Stimulated activated CD4-positive, alpha-beta T cell treated with anti-CD3 and anti-CD28 coated beads, Interleukin-12 subunit alpha, Interleukin-12 subunit beta, amount 100 ng/mL, for 24 hours (primary cell): ENCODE results near the gene NODAL.
"Not testable (repeated sequence)": the region's sequence is repeated elsewhere in the genome, so short reads cannot be mapped to it uniquely, and the experiment has no call there.

ENCODE experiments used
- DNase-seq, 2 experiments: peaks; one replicate each; pipeline ENCODE4 v3.0.0-alpha.2; 2020; ENCODE audit warnings: low read depth in 2 of 2

Gene NODAL

DNA sequence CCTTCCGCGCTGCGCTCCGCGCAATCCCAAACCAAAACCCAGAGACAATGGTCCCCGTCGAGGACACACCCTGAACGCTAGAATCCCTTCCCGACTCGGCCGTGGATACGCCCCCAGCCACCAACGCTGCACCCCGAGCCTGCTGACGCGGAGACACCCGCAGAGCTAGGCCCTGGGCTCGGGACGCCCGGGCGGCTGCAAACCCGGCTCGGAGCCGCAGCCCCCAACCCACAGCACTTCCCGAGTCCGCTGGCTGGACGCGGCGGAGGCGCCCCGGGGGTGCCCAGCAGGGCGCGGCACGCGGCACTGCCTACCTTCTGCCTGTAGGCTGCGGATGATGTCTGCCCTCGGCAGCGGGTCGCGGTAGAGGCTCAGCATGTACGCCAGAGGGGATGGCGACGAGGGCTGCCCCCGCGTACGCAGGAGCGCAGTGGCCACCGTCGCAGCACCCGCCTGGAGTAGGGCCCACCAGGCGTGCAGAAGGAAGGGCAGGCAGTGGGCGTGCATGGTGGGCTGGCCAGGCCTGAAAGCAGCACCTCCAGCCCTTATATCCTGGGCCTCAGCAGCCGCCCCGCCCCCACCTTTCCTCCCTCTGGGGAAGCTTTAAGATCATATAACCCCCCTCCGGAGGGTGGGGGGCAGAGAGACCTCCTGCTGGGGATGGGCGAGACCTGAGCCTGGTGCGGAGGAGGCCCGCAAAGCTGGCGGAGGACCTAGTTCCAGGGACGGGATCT, at the start of gene NODAL:
TSS of gene NODAL (minus strand) at position 521 of the 734 bp plus-strand sequence. CDS start at position 507, 14 bp downstream.
- DNase-seq = no peak

GRCh38 chr10:70490142-70490541, 48.7 kb upstream of the NODAL start:
- DNase-seq = no peak

- DNase-seq = no peak
These were observed 46.3 kb upstream of the NODAL start for GRCh38 chr10:70487824-70488223.

DNA sequence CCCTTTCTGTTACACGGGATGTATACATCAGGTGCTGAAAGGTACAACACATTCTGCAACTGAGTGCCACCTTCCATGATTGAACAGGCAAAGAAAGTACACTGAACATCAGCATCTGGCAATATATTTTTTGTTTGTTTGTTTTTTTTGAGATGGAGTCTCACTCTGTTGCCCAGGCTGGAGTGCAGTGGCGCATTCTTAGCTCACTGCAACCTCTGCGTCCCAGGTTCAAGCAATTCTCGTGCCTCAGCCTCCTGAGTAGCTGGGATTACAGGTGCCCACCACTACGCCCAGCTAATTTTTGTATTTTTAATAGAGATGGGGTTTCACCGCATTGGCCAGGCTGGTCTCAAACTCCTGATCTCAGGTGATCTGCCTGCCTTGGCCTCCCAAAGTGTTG, 42.4 kb upstream of the NODAL start:
- DNase-seq = not testable (repeated sequence)

- DNase-seq = no peak
These were observed 41.7 kb upstream of the NODAL start for GRCh38 chr10:70482982-70483760.

- no peak for DNase-seq
These were observed 40.5 kb upstream of the NODAL start for GRCh38 chr10:70481831-70482530.

DNA sequence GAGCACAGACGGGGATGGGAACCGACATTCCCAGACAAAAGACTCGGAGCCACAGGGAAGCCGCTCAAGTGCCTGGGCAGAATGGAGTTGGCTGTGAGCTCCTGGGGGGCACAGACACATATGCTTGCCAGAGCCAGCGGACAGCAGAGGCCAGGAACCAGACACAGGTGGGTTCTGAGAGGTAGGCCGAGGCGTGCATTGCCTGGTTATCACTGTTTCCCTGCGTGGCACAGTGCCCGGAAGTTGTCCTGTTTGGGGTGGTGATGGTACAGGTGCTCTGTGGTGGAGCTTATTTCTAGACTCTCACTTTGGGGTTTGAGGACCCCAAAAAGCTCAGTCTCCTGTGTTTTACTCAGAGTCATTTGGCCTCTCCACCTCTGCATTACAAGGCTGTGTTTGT, 39.6 kb upstream of the NODAL start:
- DNase-seq = no peak

DNA sequence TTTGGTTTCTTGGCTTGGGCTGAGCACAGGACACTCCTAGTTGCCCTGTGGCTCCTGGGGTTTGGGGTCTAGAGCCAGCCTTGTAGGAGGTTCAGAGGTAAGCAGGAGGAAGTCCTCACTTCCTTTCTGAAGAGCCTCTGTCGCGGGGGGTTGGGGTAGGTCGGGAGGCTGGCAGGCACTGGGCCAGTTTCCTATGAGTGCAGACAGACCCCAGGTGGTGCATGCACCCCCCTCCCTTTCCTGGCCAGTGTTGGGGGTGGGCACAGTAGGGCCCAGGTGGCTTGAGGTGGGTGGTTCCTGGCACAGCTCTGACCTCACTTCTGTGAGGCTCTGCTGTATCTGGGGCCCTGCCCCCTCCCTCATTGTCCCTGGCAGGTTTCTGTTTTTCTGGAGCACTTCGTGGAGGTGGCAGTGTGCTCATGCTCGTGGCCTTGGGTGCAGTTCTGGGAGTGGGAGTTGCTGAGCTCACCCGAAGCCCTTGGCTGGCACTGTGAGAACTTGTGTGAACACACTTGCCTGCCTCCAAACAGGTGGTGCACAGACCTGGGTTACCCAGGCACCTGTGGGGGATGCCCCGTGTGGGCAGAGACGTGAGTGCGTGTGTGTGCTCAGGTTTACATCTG, 38.9 kb upstream of the NODAL start:
- DNase-seq = no peak

DNA sequence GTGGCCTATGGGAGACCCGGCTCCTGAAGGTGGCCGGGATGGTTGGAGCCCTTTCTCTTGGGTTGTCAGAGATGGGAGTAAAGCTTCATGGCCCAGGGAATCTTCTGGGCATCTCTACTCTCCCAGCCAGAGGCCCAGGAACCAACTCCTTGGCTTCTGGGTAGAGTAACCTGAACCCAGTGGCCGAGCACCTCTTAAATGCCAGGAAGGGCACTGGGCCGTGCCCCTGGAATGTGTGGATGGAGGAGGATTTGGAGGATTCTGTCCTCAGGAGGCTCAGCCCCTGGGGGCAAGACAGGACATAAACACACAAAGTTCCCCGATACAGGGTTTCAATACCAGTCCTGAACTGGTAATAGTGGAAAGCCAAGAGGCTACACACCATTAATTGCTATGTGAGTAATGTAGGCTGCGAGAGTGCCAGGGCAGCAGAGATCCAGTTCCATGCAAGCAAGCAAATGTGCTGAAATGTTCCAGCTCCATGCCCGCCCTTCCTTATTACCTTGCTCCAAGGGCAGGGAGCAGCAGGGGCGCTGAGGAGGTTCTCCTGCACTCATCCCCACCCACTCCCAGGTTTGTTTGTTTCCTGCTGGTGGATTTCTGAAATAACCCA, 38.3 kb upstream of the NODAL start:
- no peak for DNase-seq

GRCh38 chr10:70479165-70479581, 37.7 kb upstream of the NODAL start:
- DNase-seq = no peak

GRCh38 chr10:70478191-70479164, 37.0 kb upstream of the NODAL start, which contains the start of gene PALD1:
Gene PALD1 (plus strand): TSS chr10:70478767. CDS start chr10:70525952, 47,185 bp downstream.
- peak in 1 of 2 experiments; percentile 37 for DNase-seq

DNA sequence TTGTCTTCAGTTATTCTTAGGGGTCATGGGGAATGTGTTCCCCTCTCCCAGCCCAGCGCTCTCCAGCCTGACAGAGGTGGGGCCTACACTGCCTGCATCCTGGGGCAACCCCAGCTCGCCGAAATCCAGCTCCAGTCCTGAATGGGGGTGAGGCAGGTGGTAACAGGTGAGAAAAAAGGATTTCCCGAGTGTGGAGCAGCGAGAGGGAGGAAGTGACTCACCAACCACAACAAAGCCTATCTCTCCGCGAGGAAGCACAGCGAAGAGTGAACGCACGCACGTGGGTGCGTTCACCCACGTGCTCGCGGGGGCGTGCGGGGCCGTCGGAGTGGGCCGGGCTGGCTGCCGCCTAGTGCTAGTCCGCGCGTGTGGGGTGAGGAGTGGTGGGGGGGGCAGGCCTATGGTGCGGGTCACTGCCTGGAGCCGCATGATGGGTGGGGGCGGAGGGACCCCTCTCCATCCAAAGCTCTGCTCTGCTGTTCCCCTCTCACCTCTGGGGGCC, 36.2 kb upstream of the NODAL start:
- DNase-seq = peak; percentile 61 to 68

- no peak for DNase-seq
These were observed 35.0 kb upstream of the NODAL start for GRCh38 chr10:70476249-70477035.

DNA sequence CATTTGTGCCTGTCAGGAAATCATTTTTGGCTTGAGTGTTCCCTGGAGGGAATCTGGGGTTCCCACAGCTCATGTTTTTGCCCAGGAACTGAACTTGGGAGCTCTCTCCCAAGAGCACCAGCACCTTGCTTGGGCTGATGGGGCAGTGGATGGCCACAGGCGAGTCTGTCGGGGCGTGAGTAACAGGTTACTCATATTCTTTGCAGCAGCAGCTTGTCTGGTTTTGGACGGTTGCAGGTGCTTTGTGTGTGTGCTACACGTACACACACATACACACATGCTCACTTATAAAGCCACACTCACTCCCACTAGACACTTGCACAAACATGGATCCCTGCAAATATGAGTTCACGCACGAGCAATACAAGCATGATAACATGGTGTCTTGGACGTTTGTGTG, 34.2 kb upstream of the NODAL start:
- DNase-seq = no peak

GRCh38 chr10:70474780-70475179, 33.3 kb upstream of the NODAL start:
- no peak for DNase-seq

DNA sequence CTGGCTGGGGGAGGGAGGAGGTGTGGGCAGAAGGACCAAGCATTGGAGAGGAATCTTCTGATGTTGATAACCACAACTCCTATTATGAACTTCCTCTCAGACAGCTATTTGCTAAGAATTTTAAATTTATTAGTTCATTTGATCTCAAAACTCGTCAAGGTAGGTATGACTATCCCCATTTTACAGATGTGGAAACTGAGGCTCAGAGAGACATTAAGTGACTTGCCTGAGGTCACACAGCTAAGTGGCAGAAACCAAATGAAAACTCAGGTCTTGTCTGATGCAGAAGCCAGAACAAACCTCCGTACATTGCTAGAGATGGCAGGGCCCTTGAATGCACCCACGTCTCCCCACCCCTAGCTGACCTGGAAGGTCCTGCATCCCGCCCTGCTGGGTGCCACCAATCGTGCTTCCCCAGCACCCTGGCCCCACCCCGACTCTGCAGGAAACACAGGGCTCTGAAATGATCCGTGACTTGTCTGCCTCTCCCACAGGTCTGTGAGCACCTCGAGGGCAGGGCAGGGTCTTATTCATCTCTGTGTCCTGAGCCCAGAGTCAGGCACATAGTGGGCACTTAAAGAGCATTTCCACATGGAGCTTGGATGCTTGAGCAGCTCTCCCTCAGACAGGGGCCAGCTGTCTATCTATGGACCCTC, 31.4 kb upstream of the NODAL start:
- DNase-seq = no peak

GRCh38 chr10:70466951-70467350, 25.5 kb upstream of the NODAL start:
- DNase-seq = no peak

- no peak for DNase-seq
These were observed 24.4 kb upstream of the NODAL start for GRCh38 chr10:70465832-70466231.

- DNase-seq = no peak
These were observed 23.8 kb upstream of the NODAL start for GRCh38 chr10:70465278-70465677.
